KOPT-K1 (cell line): Measurements from ENCODE around the gene TSEN54.

Experiments
- H3K27ac ChIP-seq: fragments of 200-600 bp; sonication (generic); 2 replicates; pipeline ENCODE4 v1.5.1; 2016; ENCODE audit warnings: antibody characterized with exemption, mild to moderate bottlenecking, low read depth, low read length; ENCODE audit not compliant: poor library complexity, severe bottlenecking
- H3K36me3 ChIP-seq: fragments of 200-600 bp; sonication (generic); 2 replicates; pipeline ENCODE4 v1.5.1; 2017; ENCODE audit warnings: antibody characterized with exemption, mild to moderate bottlenecking, low read length, moderate library complexity; ENCODE audit not compliant: insufficient read depth
- H3K9me3 ChIP-seq: fragments of 200-600 bp; sonication (generic); 2 replicates; pipeline ENCODE4 v1.5.1; 2017; ENCODE audit warnings: antibody characterized with exemption, low read length, mild to moderate bottlenecking; ENCODE audit not compliant: insufficient read depth, poor library complexity, severe bottlenecking

Gene TSEN54

DNA sequence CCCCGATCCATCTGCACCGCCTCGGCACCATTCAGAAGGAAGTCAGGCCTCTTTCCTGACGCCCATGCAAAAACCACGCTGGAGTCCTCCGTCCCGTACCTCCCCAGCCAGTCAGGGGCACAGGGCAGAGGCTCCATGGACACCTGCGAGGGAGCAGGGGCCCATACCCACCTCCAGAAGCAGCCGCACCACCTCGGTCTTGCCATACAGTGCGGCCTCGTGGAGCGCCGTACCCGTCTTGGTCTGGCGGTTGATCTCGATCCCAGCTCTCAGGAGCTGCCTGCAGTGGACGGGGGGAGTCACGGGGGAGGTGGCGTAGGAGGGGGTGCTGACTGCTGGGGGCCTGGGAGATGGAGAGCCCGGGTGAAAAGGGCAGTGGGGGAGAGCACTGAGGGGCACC, 10.2 kb upstream of the TSEN54 start:
- H3K9me3 ChIP-seq = no peaks in the 10 kb centered on the region
- no peak overlapping the region for H3K27ac ChIP-seq
- peaks cover 58% of the 10 kb centered on the region; the same call in 1 of the 2 replicates for H3K36me3 ChIP-seq

- H3K9me3 ChIP-seq = no peaks in the 10 kb centered on the region
- H3K36me3 ChIP-seq = peaks cover 55% of the 10 kb centered on the region; the same call in 1 of the 2 replicates
- H3K27ac ChIP-seq = no peak overlapping the region
Measured at GRCh38 chr17:75506888-75507287, 9.4 kb upstream of the TSEN54 start.

GRCh38 chr17:75507733-75508719, 8.3 kb upstream of the TSEN54 start:
- Histone ChIP-seq H3K27ac (no peak overlapping the region), H3K36me3 (peaks cover 59% of the 10 kb centered on the region; the same call in 1 of the 2 replicates), H3K9me3 (no peaks in the 10 kb centered on the region)

DNA sequence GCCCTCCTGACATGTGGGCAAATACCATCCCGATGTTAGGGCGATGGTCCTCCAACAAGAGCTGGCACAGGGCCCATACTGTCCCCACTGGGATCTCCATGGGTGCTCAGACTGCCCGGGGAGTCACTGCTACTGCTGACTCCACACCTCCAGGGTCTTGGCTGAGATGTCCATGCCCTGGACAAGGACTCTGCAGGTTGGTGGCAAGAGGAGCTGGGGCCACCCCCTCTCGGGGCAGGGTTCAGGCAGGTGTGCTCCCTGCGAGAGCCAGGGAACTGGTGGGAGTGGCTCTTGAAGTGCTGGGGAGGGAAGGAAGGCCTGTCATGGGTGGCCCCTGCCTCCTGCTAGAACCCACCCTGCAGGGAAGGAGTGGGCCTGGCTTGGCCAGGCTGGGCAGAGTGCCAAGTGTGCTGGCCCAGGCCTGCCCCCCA, 7.4 kb upstream of the TSEN54 start:
- H3K36me3 ChIP-seq = peaks cover 54% of the 10 kb centered on the region; the same call in 1 of the 2 replicates
- no peak overlapping the region for H3K27ac ChIP-seq
- no peaks in the 10 kb centered on the region for H3K9me3 ChIP-seq

DNA sequence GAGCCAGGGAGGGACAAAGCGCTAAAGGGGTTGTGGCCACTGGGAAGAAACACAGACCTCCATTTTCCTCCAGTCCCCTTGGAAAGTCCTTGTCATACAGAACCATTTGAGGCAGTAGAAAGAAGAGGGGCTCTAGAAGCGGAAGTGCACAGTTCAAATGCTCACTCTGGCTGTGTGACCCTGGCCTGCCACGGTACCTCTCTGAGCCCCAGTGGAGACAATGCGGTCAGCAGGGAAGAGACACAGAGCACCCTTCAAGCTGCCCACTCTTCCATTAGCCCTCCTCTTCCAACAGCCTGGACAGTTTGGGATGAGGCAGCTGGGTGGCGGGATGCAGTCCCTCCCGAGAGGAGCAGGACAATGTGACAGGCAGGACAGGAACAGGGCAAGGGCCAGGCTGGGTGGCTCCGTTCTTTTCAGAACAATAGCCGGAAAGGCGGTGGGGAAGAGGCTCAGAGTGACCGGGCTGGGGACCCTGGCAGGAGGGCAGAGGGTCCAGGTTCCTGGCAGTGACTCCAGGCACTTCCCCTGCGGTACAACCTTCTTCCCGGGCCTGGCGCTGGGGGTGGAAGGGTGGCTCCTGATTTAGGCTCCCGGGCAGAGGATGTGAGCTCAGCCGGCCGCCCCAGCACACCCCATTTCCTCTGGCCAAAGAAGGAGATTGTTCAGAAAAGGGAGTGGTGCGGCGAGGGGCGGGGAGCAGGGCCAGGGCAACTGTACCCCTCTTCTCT, 6.6 kb upstream of the TSEN54 start:
- no peak overlapping the region for H3K27ac ChIP-seq

GRCh38 chr17:75511270-75511609, 5.1 kb upstream of the TSEN54 start:
- H3K36me3 ChIP-seq = peaks cover 38% of the 10 kb centered on the region; the same call in 1 of the 2 replicates
- no peaks in the 10 kb centered on the region for H3K9me3 ChIP-seq

More for the DNA sequence above, 6.6 kb upstream of the TSEN54 start:
- no peaks in the 10 kb centered on the region for H3K9me3 ChIP-seq
- peaks cover 51% of the 10 kb centered on the region; the same call in 1 of the 2 replicates for H3K36me3 ChIP-seq

DNA sequence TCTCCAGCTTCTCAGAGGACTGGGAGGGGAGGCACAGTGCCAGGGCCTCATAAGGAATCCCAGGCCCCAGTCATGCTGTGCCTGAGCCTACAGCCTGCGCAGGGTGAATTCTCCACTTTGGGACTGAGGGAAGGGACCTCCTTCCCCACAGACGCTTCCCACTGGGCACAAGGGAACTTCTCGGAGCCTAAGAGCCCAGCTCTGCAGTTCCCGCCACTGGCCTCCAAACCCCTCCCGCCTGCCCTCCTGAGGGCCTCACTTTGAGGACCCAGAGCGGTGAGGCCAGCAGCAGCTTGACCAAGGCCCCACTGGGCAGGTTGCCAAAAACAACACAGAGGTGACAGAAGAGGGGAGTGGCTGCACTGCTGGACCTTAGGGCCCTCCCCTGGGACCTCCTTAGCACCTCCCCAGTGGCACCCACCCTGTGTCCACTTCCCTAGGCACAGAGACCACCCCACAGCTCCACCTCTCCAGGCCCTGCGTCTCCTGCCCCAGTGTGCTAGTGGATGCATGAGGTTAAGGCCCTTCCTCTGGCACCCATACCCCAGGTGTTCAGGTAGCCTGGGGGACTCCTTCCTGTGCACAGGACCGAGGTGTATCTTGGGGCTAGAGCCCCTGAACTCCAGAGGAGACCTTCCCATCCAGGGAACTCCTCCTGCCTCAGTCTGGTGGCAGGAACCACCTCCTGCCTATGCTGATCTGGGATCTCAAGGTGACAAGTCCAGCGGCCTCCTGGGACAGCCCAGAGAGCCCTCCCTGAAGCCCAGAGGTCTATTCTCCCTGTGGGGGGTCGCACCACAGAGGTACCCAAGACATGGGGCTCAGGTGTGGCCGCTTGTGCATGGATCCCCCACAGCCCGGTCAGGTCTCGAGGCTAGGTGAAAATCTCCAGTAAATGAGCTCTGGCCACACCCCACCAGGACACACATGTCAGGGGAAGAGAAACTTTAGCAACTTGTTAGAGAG, 4.4 kb upstream of the TSEN54 start:
- H3K27ac ChIP-seq = no peak overlapping the region
- H3K36me3 ChIP-seq = peaks cover 32% of the 10 kb centered on the region; the same call in 1 of the 2 replicates
- H3K9me3 ChIP-seq = no peaks in the 10 kb centered on the region

More at GRCh38 chr17:75511270-75511609, 5.1 kb upstream of the TSEN54 start:
- no peak overlapping the region for H3K27ac ChIP-seq

GRCh38 chr17:75512926-75513640, 3.2 kb upstream of the TSEN54 start:
- H3K27ac ChIP-seq = no peak overlapping the region

DNA sequence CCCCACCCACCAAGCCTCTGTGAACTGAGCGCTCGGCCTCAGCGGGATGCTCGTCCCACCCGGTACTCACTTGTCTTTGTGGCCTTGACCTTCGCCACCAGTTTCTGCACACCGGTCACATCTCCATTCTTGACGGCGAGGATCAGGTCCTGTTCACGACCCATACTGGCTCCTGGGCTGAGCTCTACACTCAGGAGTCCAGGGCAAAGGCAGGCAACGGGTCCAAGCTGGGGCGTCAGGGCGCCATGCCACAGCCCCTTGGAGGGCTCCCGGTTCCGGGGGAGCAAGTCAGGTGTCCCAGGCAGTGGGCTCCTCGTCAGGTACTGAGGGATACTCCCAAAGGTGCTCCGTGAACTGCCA, 2.7 kb upstream of the TSEN54 start:
- H3K27ac ChIP-seq = no peak overlapping the region
- H3K36me3 ChIP-seq = peaks cover 30% of the 10 kb centered on the region; the same call in 1 of the 2 replicates
- no peaks in the 10 kb centered on the region for H3K9me3 ChIP-seq

More at GRCh38 chr17:75512926-75513640, 3.2 kb upstream of the TSEN54 start:
- H3K9me3 ChIP-seq = no peaks in the 10 kb centered on the region
- peaks cover 30% of the 10 kb centered on the region; the same call in 1 of the 2 replicates for H3K36me3 ChIP-seq

GRCh38 chr17:75514299-75514918, 1.9 kb upstream of the TSEN54 start:
- Histone ChIP-seq H3K27ac (peak overlapping the region; percentile 76), H3K36me3 (peaks cover 30% of the 10 kb centered on the region), H3K9me3 (no peaks in the 10 kb centered on the region)

- peak overlapping the region; percentile 76 for H3K27ac ChIP-seq
- no peaks in the 10 kb centered on the region for H3K9me3 ChIP-seq
- H3K36me3 ChIP-seq = peaks cover 30% of the 10 kb centered on the region
Measured at GRCh38 chr17:75514919-75515495, 1.3 kb upstream of the TSEN54 start.

- Histone ChIP-seq H3K9me3 (no peaks in the 10 kb centered on the region), H3K27ac (peak within 1 kb of the TSS; percentile 76), H3K36me3 (peaks cover 36% of the 10 kb centered on the region)
Measured at GRCh38 chr17:75515496-75516254, 653 bp upstream of the TSEN54 start, which contains the start of gene CASKIN2. CASKIN2 (minus strand) TSS chr17:75515537; CDS start chr17:75513804, 1,733 bp downstream.
